Testis (tissue), 2 donors: Measurements from ENCODE around the gene SCAP.

Experiments
- POLR2A ChIP-seq: fragments of 450-650 bp; IDR thresholded peaks from one replicate; pipeline ENCODE4 v1.6.1; 2017; ENCODE audit warnings: antibody characterized with exemption, mild to moderate bottlenecking, moderate library complexity
- TF ChIP-seq, protein P1 (sequence below), 3 experiments: fragments of 450-650 bp in 2 of 3; fragments of 200-600 bp in 1 of 3; sonication (generic) in 1 of 3; IDR thresholded peaks; one replicate each; pipeline ENCODE4 v1.5.1; 2016 to 2019; ENCODE audit warnings: antibody characterized with exemption in 3 of 3, mild to moderate bottlenecking in 2 of 3, moderate library complexity in 1 of 3

DNA sequence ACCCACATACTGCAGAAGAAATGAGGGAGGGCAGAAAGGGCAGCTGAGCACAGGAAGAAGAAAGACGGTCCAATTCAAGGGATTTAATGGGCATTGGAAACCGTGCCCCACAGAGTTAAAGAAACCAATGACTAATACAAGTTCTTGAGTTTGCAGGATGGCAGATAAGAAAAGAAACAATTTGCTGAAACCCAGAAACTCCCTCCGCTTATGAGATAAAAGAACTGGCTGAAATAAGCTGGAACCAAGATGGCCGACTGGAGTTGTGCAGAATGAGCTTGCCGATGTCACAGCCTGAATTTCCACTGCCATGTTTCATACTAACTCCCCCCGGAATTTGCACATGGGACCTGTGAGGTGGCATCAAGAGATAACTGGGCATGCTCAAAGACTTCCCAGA, 47.1 kb downstream of the SCAP start:
- TF ChIP-seq, protein P1, sequence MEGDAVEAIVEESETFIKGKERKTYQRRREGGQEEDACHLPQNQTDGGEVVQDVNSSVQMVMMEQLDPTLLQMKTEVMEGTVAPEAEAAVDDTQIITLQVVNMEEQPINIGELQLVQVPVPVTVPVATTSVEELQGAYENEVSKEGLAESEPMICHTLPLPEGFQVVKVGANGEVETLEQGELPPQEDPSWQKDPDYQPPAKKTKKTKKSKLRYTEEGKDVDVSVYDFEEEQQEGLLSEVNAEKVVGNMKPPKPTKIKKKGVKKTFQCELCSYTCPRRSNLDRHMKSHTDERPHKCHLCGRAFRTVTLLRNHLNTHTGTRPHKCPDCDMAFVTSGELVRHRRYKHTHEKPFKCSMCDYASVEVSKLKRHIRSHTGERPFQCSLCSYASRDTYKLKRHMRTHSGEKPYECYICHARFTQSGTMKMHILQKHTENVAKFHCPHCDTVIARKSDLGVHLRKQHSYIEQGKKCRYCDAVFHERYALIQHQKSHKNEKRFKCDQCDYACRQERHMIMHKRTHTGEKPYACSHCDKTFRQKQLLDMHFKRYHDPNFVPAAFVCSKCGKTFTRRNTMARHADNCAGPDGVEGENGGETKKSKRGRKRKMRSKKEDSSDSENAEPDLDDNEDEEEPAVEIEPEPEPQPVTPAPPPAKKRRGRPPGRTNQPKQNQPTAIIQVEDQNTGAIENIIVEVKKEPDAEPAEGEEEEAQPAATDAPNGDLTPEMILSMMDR (IDR thresholded peaks at IDR 0.05) = no peak
- TF ChIP-seq POLR2A = no peak
